ENCODE results near the gene LONP1. TPM values are rescaled to one million over a fixed set of nuclear protein-coding genes. Genes with fewer than 3 reads are reported as not detected.

Gene LONP1
- total and polyA plus RNA-seq, 2 of the 8 experiments (the other 6 are each of a cell fraction or from before 2014, with no cell fraction given) = 98.1 to 117 TPM

GRCh38 chr19:5718037-5718578 lies 1.8 kb downstream of the LONP1 start:
- H2BK12ac ChIP-seq (ENCODE audit: low read depth, low read length) = no peak overlapping the region
- no peak overlapping the region for H2AFZ ChIP-seq (ENCODE audit: low read length)
- no peak overlapping the region for H3K18ac ChIP-seq (ENCODE audit: extremely low read depth, low read length)
- no peaks in the 10 kb centered on the region for H3K9me3 ChIP-seq (ENCODE audit: insufficient read depth in 2 of 2, low read depth in 1 of 2, low read length in 1 of 2)
- peaks cover 7% of the 10 kb centered on the region for H3K23me2 ChIP-seq (ENCODE audit: low read depth, low read length)
- H3K4me1 ChIP-seq (replicated peaks in 1 of 4; ENCODE audit: control insufficient read depth in 3 of 4, insufficient read depth in 4 of 4, low read length in 3 of 4) = no peaks in the 10 kb centered on the region; a peak in 2 of 7 replicates
- no peak overlapping the region for H3K56ac ChIP-seq (replicated peaks; ENCODE audit: insufficient read length, low read depth, low read length)
- ChIA-PET CTCF (ENCODE audit: partially characterized antibody) (interaction anchor here (0.6 to 4.0 kb wide), 3 partner anchors 11 to 545 kb away, joined by 3 to 17 read pairs (median 3); partner anchors contain the start of gene RPL36), POLR2A (ENCODE audit: partially characterized antibody) (interaction anchor here (0.6 to 22.4 kb wide), 19 partner anchors 10 to 284 kb away, joined by 3 to 620 read pairs (median 5); partner anchors contain the start of genes DUS3L, RPL36, SAFB and SAFB2)
- no peak overlapping the region; the same call in 1 of the 2 replicates for H2BK5ac ChIP-seq (ENCODE audit: low read depth, low read length)
- no peak for FAIRE-seq
- no peak overlapping the region for H3K14ac ChIP-seq (ENCODE audit: insufficient read length)
- no peak overlapping the region for H4K91ac ChIP-seq (replicated peaks; ENCODE audit: insufficient read length, low read length)
- H3K4me2 ChIP-seq (ENCODE audit: insufficient read depth in 1 of 2, low read depth in 2 of 2, low read length in 2 of 2) = peak overlapping the region; percentile 55 to 88
- peaks cover 6 to 20% (median 13%) of the 10 kb centered on the region in 4 experiments; a peak in 7 of 8 replicates for H3K36me3 ChIP-seq (ENCODE audit: control insufficient read depth in 2 of 4, insufficient read depth in 4 of 4, low read length in 3 of 4)
- H4K8ac ChIP-seq (ENCODE audit: extremely low read depth, insufficient read depth, low read length) = no peak overlapping the region
- H3K79me1 ChIP-seq (ENCODE audit: low read depth, low read length) = peaks cover 13% of the 10 kb centered on the region
- H2BK120ac ChIP-seq (replicated peaks; ENCODE audit: low read depth, low read length) = no peak overlapping the region
- no peak overlapping the region for H3K4ac ChIP-seq (replicated peaks; ENCODE audit: insufficient read length, low read depth, low read length)
- H3K23ac ChIP-seq (ENCODE audit: insufficient read length) = no peak overlapping the region
- no peak for DNase-seq (ENCODE audit: low read depth in 1 of 2, low spot score in 2 of 2)
- no peak overlapping the region for H2BK20ac ChIP-seq (ENCODE audit: low read length)
- 91% methylated on average over 12 of the region's 14 CpGs; no CpG with 5 or more reads in 1 of the 2 experiments for WGBS, 2 experiments (ENCODE audit: extremely low coverage in 1 of 2, insufficient coverage in 1 of 2, insufficient read length in 1 of 2, insufficient replicate concordance in 2 of 2, low coverage in 1 of 2, low lambda C conversion rate in 2 of 2, missing lambda C conversion rate in 1 of 2)
- TF ChIP-seq KDM4A (IDR thresholded peaks at IDR 0.05; ENCODE audit: low read depth, low read length, severe bottlenecking) (no peak), TEAD4 (IDR thresholded peaks at IDR 0.05; ENCODE audit: low read depth, low read length) (no peak)
- H2BK15ac ChIP-seq (ENCODE audit: low read length) = no peak overlapping the region
- peaks cover 34 to 48% of the 10 kb centered on the region in 2 experiments for H3K79me2 ChIP-seq (ENCODE audit: control insufficient read depth in 1 of 2, insufficient read depth in 2 of 2, low read length in 2 of 2)
- peak overlapping the region in 3 of 4 experiments; percentile 56 to 99 (median 98); a peak in 4 of 7 replicates for H3K9ac ChIP-seq (replicated peaks in 1 of 4; ENCODE audit: extremely low read depth in 1 of 4, low read depth in 3 of 4, low read length in 3 of 4)
- peaks cover 6 to 13% of the 10 kb centered on the region in 2 experiments for H4K20me1 ChIP-seq (replicated peaks in 1 of 2; ENCODE audit: control insufficient read depth in 1 of 2, insufficient read depth in 2 of 2, low read length in 2 of 2)
- no peak overlapping the region for H2AK5ac ChIP-seq (ENCODE audit: low read depth, low read length)
- peak overlapping the region; percentile 71 to 100 (median 98); a peak in 6 of 8 replicates for H3K4me3 ChIP-seq (ENCODE audit: extremely low read depth in 1 of 4, insufficient read depth in 2 of 4, low read depth in 3 of 4, low read length in 4 of 4)
- H4K5ac ChIP-seq (ENCODE audit: insufficient read length, low read depth, low read length) = no peak overlapping the region
- no peaks in the 10 kb centered on the region for H3K27me3 ChIP-seq (replicated peaks in 1 of 4; ENCODE audit: control insufficient read depth in 3 of 4, extremely low read depth in 1 of 4, insufficient read depth in 3 of 4, low read length in 3 of 4)
- no peak overlapping the region; the same call in 1 of the 2 replicates for H3K27ac ChIP-seq (ENCODE audit: low read depth, low read length)

Data from H1 (cell line).